ENCODE measurements around the gene GOLGA7B. TPM values are rescaled to one million over a fixed set of nuclear protein-coding genes. Genes with fewer than 3 reads are reported as not detected.

Gene GOLGA7B
- polyA plus RNA-seq, 4 donors, result 0.28 to 1.1 (median 0.62) TPM

GRCh38 chr10:97891497-97892167 is 42.0 kb downstream of the GOLGA7B start:
- no peak for DNase-seq (ENCODE audit: low read depth in 4 of 4, low spot score in 3 of 4)

GRCh38 chr10:97892506-97892905 is 42.9 kb downstream of the GOLGA7B start:
- DNase-seq (ENCODE audit: low read depth in 4 of 4, low spot score in 3 of 4), result no peak

GRCh38 chr10:97892939-97893338 is 43.3 kb downstream of the GOLGA7B start:
- no peak for DNase-seq (ENCODE audit: low read depth in 4 of 4, low spot score in 3 of 4)

GRCh38 chr10:97894092-97894491 is 44.4 kb downstream of the GOLGA7B start:
- no peak for DNase-seq (ENCODE audit: low read depth in 4 of 4, low spot score in 3 of 4)

- no peak for DNase-seq (ENCODE audit: low read depth in 4 of 4, low spot score in 3 of 4)
These were observed 45.4 kb downstream of the GOLGA7B start for GRCh38 chr10:97895084-97895483.

GRCh38 chr10:97895915-97896314 is 46.3 kb downstream of the GOLGA7B start:
- DNase-seq (ENCODE audit: low read depth in 4 of 4, low spot score in 3 of 4), result no peak

GRCh38 chr10:97896756-97897358 is 47.2 kb downstream of the GOLGA7B start:
- no peak for DNase-seq (ENCODE audit: low read depth in 4 of 4, low spot score in 3 of 4)

GRCh38 chr10:97898429-97898828 is 48.8 kb downstream of the GOLGA7B start:
- no peak for DNase-seq (ENCODE audit: low read depth in 4 of 4, low spot score in 3 of 4)

- no peak for DNase-seq (ENCODE audit: low read depth in 4 of 4, low spot score in 3 of 4)
These were observed 51.7 kb downstream of the GOLGA7B start for GRCh38 chr10:97901381-97901780.

- no peak for DNase-seq (ENCODE audit: low read depth in 4 of 4, low spot score in 3 of 4)
These were observed 53.7 kb downstream of the GOLGA7B start for GRCh38 chr10:97903128-97904017.

GRCh38 chr10:97904018-97904381 is 54.4 kb downstream of the GOLGA7B start:
- no peak for DNase-seq (ENCODE audit: low read depth in 4 of 4, low spot score in 3 of 4)

- DNase-seq (ENCODE audit: low read depth in 4 of 4, low spot score in 3 of 4), result no peak
These were observed 54.9 kb downstream of the GOLGA7B start for GRCh38 chr10:97904576-97904975.

- DNase-seq (ENCODE audit: low read depth in 4 of 4, low spot score in 3 of 4), result no peak
These were observed 55.6 kb downstream of the GOLGA7B start for GRCh38 chr10:97905276-97905675.

- DNase-seq (ENCODE audit: low read depth in 4 of 4, low spot score in 3 of 4), result no peak
These were observed 57.6 kb downstream of the GOLGA7B start for GRCh38 chr10:97907211-97907610.

- DNase-seq (ENCODE audit: low read depth in 4 of 4, low spot score in 3 of 4), result no peak
These were observed 58.2 kb downstream of the GOLGA7B start for GRCh38 chr10:97907830-97908229.

- DNase-seq (ENCODE audit: low read depth in 4 of 4, low spot score in 3 of 4), result no peak
These were observed 61.0 kb downstream of the GOLGA7B start for GRCh38 chr10:97910661-97911060.

GRCh38 chr10:97911217-97911616 is 61.6 kb downstream of the GOLGA7B start:
- no peak for DNase-seq (ENCODE audit: low read depth in 4 of 4, low spot score in 3 of 4)

- DNase-seq (ENCODE audit: low read depth in 4 of 4, low spot score in 3 of 4), result no peak
These were observed 63.5 kb downstream of the GOLGA7B start for GRCh38 chr10:97913193-97913592.

GRCh38 chr10:97913614-97914013 is 64.0 kb downstream of the GOLGA7B start:
- DNase-seq (ENCODE audit: low read depth in 4 of 4, low spot score in 3 of 4), result no peak

GRCh38 chr10:97914171-97914836 is 64.7 kb downstream of the GOLGA7B start:
- no peak for DNase-seq (ENCODE audit: low read depth in 4 of 4, low spot score in 3 of 4)

- DNase-seq (ENCODE audit: low read depth in 4 of 4, low spot score in 3 of 4), result peak; percentile 31 to 58 (median 46)
These were observed 65.2 kb downstream of the GOLGA7B start for GRCh38 chr10:97914837-97915211.

Measured in right renal pelvis (tissue), 4 donors.